ENCODE data around the gene FRAT1.

- TF ChIP-seq POLR2A (IDR thresholded peaks at IDR 0.05) = no peak
- TF ChIP-seq, protein P1, sequence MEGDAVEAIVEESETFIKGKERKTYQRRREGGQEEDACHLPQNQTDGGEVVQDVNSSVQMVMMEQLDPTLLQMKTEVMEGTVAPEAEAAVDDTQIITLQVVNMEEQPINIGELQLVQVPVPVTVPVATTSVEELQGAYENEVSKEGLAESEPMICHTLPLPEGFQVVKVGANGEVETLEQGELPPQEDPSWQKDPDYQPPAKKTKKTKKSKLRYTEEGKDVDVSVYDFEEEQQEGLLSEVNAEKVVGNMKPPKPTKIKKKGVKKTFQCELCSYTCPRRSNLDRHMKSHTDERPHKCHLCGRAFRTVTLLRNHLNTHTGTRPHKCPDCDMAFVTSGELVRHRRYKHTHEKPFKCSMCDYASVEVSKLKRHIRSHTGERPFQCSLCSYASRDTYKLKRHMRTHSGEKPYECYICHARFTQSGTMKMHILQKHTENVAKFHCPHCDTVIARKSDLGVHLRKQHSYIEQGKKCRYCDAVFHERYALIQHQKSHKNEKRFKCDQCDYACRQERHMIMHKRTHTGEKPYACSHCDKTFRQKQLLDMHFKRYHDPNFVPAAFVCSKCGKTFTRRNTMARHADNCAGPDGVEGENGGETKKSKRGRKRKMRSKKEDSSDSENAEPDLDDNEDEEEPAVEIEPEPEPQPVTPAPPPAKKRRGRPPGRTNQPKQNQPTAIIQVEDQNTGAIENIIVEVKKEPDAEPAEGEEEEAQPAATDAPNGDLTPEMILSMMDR (IDR thresholded peaks at IDR 0.05) = no peak
Observed at GRCh38 chr10:97349752-97350513, 30.9 kb downstream of the FRAT1 start.

All from esophagus squamous epithelium (tissue), 4 donors.